T-helper 17 cell (primary cell): ENCODE data around the gene KMT2A. TPM values are rescaled to one million over a fixed set of nuclear protein-coding genes. Genes with fewer than 3 reads are reported as not detected.
"Not testable (repeated sequence)": the region's sequence is repeated elsewhere in the genome, so short reads cannot be mapped to it uniquely, and the experiment has no call there.

Experiments used
- ATAC-seq: fragments of 150-1000 bp; cut with Tn5 transposase; 2 replicates; pipeline ENCODE4 v1.10.0; 2021; ENCODE audit warnings: mild to moderate bottlenecking, moderate library complexity
- DNase-seq, 3 donors: peaks; one replicate each; pipeline versions ENCODE4 v3.0.0 to v3.0.0-alpha.2; 2020 to 2021
- H3K9me3 ChIP-seq: one replicate; pipeline ENCODE4 v1.7.0; 2013; ENCODE audit warnings: low read length, mild to moderate bottlenecking; ENCODE audit not compliant: control insufficient read depth, poor library complexity, severe bottlenecking
- H3K27ac Mint-ChIP-seq: one replicate; pipeline ENCODE4 v1.8.0; 2022; ENCODE audit warnings: mild to moderate bottlenecking, moderate library complexity, mixed read lengths
- H3K27me3 Mint-ChIP-seq: one replicate; pipeline ENCODE4 v1.8.0; 2022; ENCODE audit warnings: mixed read lengths
- H3K36me3 Mint-ChIP-seq: one replicate; pipeline ENCODE4 v1.8.0; 2022; ENCODE audit warnings: low read depth, mixed read lengths
- H3K4me1 Mint-ChIP-seq: one replicate; pipeline ENCODE4 v1.8.0; 2022; ENCODE audit warnings: mild to moderate bottlenecking, mixed read lengths
- H3K4me3 Mint-ChIP-seq: one replicate; pipeline ENCODE4 v1.8.0; 2022; ENCODE audit warnings: mild to moderate bottlenecking, moderate library complexity, mixed read lengths
- total RNA-seq, 4 donors: library from RNA in 2 of 4; stranded (reverse) in 2 of 4; gene quantifications; one replicate each; pipeline ENCODE4 v1.2.3 and lab custom pipeline; 2022 to 2026

Gene KMT2A
- total RNA-seq (100 to 1,000 TPM; 156 to 178 TPM), total RNA-seq (lab: John Stamatoyannopoulos, UW) (151 to 192 reads per million in 2 donors)

- no peaks in the 10 kb centered on the region for H3K36me3 Mint-ChIP-seq
- peak within 1 kb of the TSS; percentile 98 for H3K4me3 Mint-ChIP-seq
- peaks cover 46% of the 10 kb centered on the region for H3K4me1 Mint-ChIP-seq
- peak within 1 kb of the TSS; percentile 96 for H3K27ac Mint-ChIP-seq
- no peaks in the 10 kb centered on the region for H3K27me3 Mint-ChIP-seq
- DNase-seq, result peak; percentile 89 to 96 (median 91)
- H3K9me3 ChIP-seq, result no peaks in the 10 kb centered on the region
- peak; percentile 75 for ATAC-seq
Measured at GRCh38 chr11:118435893-118436624, at the start of gene KMT2A. Gene KMT2A, plus strand, starts transcription at chr11:118436492. Its CDS starts 21 bp downstream, at chr11:118436513.

- Mint-ChIP-seq H3K4me3 (peak overlapping the region; percentile 81), H3K4me1 (peaks cover 19% of the 10 kb centered on the region), H3K27me3 (no peaks in the 10 kb centered on the region), H3K27ac (peak overlapping the region; percentile 100), H3K36me3 (peaks cover 6% of the 10 kb centered on the region)
- no peak for DNase-seq
- no peaks in the 10 kb centered on the region for H3K9me3 ChIP-seq
- no peak for ATAC-seq
Measured at GRCh38 chr11:118396097-118396501, 40.2 kb upstream of the KMT2A start.

- H3K36me3 Mint-ChIP-seq, result peaks cover 5% of the 10 kb centered on the region
- H3K4me3 Mint-ChIP-seq, result no peak overlapping the region
- no peaks in the 10 kb centered on the region for H3K27me3 Mint-ChIP-seq
- no peak for DNase-seq
- ATAC-seq, result no peak
- H3K27ac Mint-ChIP-seq, result peak overlapping the region; percentile 100
- no peaks in the 10 kb centered on the region for H3K9me3 ChIP-seq
- peaks cover 30% of the 10 kb centered on the region for H3K4me1 Mint-ChIP-seq
Measured at GRCh38 chr11:118397448-118397847, 38.8 kb upstream of the KMT2A start.

- H3K9me3 ChIP-seq, result no peaks in the 10 kb centered on the region
- DNase-seq, result peak; percentile 12 to 52 (median 44)
- ATAC-seq, result peak; percentile 87
- no peaks in the 10 kb centered on the region for H3K27me3 Mint-ChIP-seq
- H3K4me3 Mint-ChIP-seq, result peak overlapping the region; percentile 63
- peaks cover 35% of the 10 kb centered on the region for H3K4me1 Mint-ChIP-seq
- peak overlapping the region; percentile 100 for H3K27ac Mint-ChIP-seq
- peaks cover 4% of the 10 kb centered on the region for H3K36me3 Mint-ChIP-seq
Measured at GRCh38 chr11:118398791-118399559, 37.3 kb upstream of the KMT2A start.

GRCh38 chr11:118401151-118401879 is 35.0 kb upstream of the KMT2A start, which contains the start of gene ATP5MG:
Gene ATP5MG, plus strand, starts transcription at chr11:118401606. Its CDS starts 60 bp downstream, at chr11:118401666.
- H3K4me3 Mint-ChIP-seq, result peak within 1 kb of the TSS; percentile 99
- DNase-seq (peak; percentile 85 to 87 (median 86)), ATAC-seq (peak; percentile 61)
- H3K27ac Mint-ChIP-seq, result peak within 1 kb of the TSS; percentile 100
- peaks cover 43% of the 10 kb centered on the region for H3K4me1 Mint-ChIP-seq
- no peaks in the 10 kb centered on the region for H3K27me3 Mint-ChIP-seq
- H3K9me3 ChIP-seq, result no peaks in the 10 kb centered on the region
- H3K36me3 Mint-ChIP-seq, result peaks cover 2% of the 10 kb centered on the region

- Mint-ChIP-seq H3K27me3 (no peaks in the 10 kb centered on the region), H3K4me3 (peak overlapping the region; percentile 99), H3K27ac (peak overlapping the region; percentile 100), H3K36me3 (peaks cover 2% of the 10 kb centered on the region), H3K4me1 (peaks cover 47% of the 10 kb centered on the region)
- ATAC-seq (no peak), DNase-seq (no peak)
- no peaks in the 10 kb centered on the region for H3K9me3 ChIP-seq
Measured at GRCh38 chr11:118401880-118402590, 34.3 kb upstream of the KMT2A start.

GRCh38 chr11:118402594-118402993 is 33.7 kb upstream of the KMT2A start:
- Mint-ChIP-seq H3K4me1 (peaks cover 47% of the 10 kb centered on the region), H3K4me3 (peak overlapping the region; percentile 99), H3K27ac (peak overlapping the region; percentile 100)
- not testable (repeated sequence) for DNase-seq, H3K36me3 Mint-ChIP-seq, H3K27me3 Mint-ChIP-seq, ATAC-seq, H3K9me3 ChIP-seq

GRCh38 chr11:118406599-118407166 is 29.6 kb upstream of the KMT2A start:
- Mint-ChIP-seq H3K36me3 (no peaks in the 10 kb centered on the region), H3K27me3 (no peaks in the 10 kb centered on the region), H3K4me1 (peaks cover 42% of the 10 kb centered on the region), H3K27ac (peak overlapping the region; percentile 86), H3K4me3 (no peak overlapping the region)
- no peaks in the 10 kb centered on the region for H3K9me3 ChIP-seq
- DNase-seq (no peak), ATAC-seq (no peak)

- no peak for DNase-seq
- Mint-ChIP-seq H3K4me1 (peaks cover 22% of the 10 kb centered on the region), H3K4me3 (no peak overlapping the region), H3K27ac (no peak overlapping the region), H3K27me3 (no peaks in the 10 kb centered on the region), H3K36me3 (peaks cover 5% of the 10 kb centered on the region)
- H3K9me3 ChIP-seq, result no peaks in the 10 kb centered on the region
- ATAC-seq, result no peak
Measured at GRCh38 chr11:118410055-118410745, 26.1 kb upstream of the KMT2A start.

- ATAC-seq (no peak), DNase-seq (no peak)
Measured at GRCh38 chr11:118411530-118411929, 24.8 kb upstream of the KMT2A start.

GRCh38 chr11:118412921-118413320 is 23.4 kb upstream of the KMT2A start:
- no peaks in the 10 kb centered on the region for H3K9me3 ChIP-seq
- H3K27me3 Mint-ChIP-seq, result no peaks in the 10 kb centered on the region
- no peak for ATAC-seq
- no peak for DNase-seq
- peaks cover 14% of the 10 kb centered on the region for H3K4me1 Mint-ChIP-seq
- H3K36me3 Mint-ChIP-seq, result peaks cover 5% of the 10 kb centered on the region
- H3K27ac Mint-ChIP-seq, result peak overlapping the region; percentile 34
- H3K4me3 Mint-ChIP-seq, result no peak overlapping the region

More at GRCh38 chr11:118411530-118411929, 24.8 kb upstream of the KMT2A start:
- Mint-ChIP-seq H3K36me3 (peaks cover 5% of the 10 kb centered on the region), H3K4me3 (no peak overlapping the region), H3K27me3 (no peaks in the 10 kb centered on the region), H3K4me1 (peaks cover 17% of the 10 kb centered on the region), H3K27ac (peak overlapping the region; percentile 93)
- no peaks in the 10 kb centered on the region for H3K9me3 ChIP-seq
